Neutrophil (primary cell): ENCODE data around the gene RASSF5.
A peak's percentile ranks its signal among the peaks of the same experiment; 100 is the strongest.

Experiments used
- H3K27ac ChIP-seq: fragments of 200-600 bp; sonication (generic); 2 replicates; pipeline ENCODE4 v1.5.1; 2016; ENCODE audit warnings: mild to moderate bottlenecking, moderate library complexity
- H3K27me3 ChIP-seq: fragments of 200-600 bp; sonication (generic); 2 replicates; pipeline ENCODE4 v1.6.0; 2016; ENCODE audit warnings: mild to moderate bottlenecking
- H3K36me3 ChIP-seq: fragments of 200-600 bp; sonication (generic); 2 replicates; pipeline ENCODE4 v1.5.1; 2017
- H3K4me1 ChIP-seq, 2 experiments: fragments of 200-600 bp in 1 of 2; sonication (generic) in 1 of 2; 1 replicate in 1 of 2; 2 replicates in 1 of 2; pipeline versions ENCODE4 v1.5.1 to v1.6.1; 2013 to 2016; ENCODE audit warnings: low read depth in 1 of 2, low read length in 1 of 2, mild to moderate bottlenecking in 1 of 2, moderate library complexity in 1 of 2; ENCODE audit not compliant: control insufficient read depth in 1 of 2, insufficient read depth in 1 of 2
- H3K4me3 ChIP-seq, 2 experiments: fragments of 200-600 bp in 1 of 2; sonication (generic) in 1 of 2; 1 replicate in 1 of 2; 2 replicates in 1 of 2; pipeline ENCODE4 v1.5.1; 2013 to 2016; ENCODE audit warnings: low read depth in 1 of 2, low read length in 1 of 2, mild to moderate bottlenecking in 1 of 2, moderate library complexity in 1 of 2
- H3K9me3 ChIP-seq: fragments of 200-600 bp; sonication (generic); 2 replicates; pipeline ENCODE4 v1.5.1; 2016
- CTCF ChIP-seq: fragments of 200-600 bp; sonication (generic); IDR thresholded peaks from 2 replicates; pipeline ENCODE4 v1.5.1; 2016; ENCODE audit warnings: antibody characterized with exemption

Gene RASSF5

GRCh38 chr1:206554211-206554610 lies 46.9 kb downstream of the RASSF5 start:
- peaks cover 5% of the 10 kb centered on the region for H3K36me3 ChIP-seq
- no peaks in the 10 kb centered on the region for H3K9me3 ChIP-seq
- peaks cover 34 to 40% of the 10 kb centered on the region in 2 experiments for H3K4me1 ChIP-seq
- no peaks in the 10 kb centered on the region for H3K27me3 ChIP-seq
- TF ChIP-seq CTCF: no peak
- H3K4me3 ChIP-seq: no peak overlapping the region
- H3K27ac ChIP-seq: no peak overlapping the region

GRCh38 chr1:206554701-206555472 lies 47.6 kb downstream of the RASSF5 start:
- peaks cover 41 to 47% of the 10 kb centered on the region in 2 experiments for H3K4me1 ChIP-seq
- H3K4me3 ChIP-seq: no peak overlapping the region
- H3K9me3 ChIP-seq: no peaks in the 10 kb centered on the region
- H3K27ac ChIP-seq: peak overlapping the region; percentile 100
- no peaks in the 10 kb centered on the region for H3K27me3 ChIP-seq
- peaks cover 7% of the 10 kb centered on the region for H3K36me3 ChIP-seq
- TF ChIP-seq CTCF: no peak

GRCh38 chr1:206555473-206555935 lies 48.2 kb downstream of the RASSF5 start:
- H3K4me1 ChIP-seq: peaks cover 47 to 53% of the 10 kb centered on the region in 2 experiments
- H3K27ac ChIP-seq: peak overlapping the region; percentile 100
- H3K27me3 ChIP-seq: no peaks in the 10 kb centered on the region
- TF ChIP-seq CTCF: no peak
- no peaks in the 10 kb centered on the region for H3K9me3 ChIP-seq
- peaks cover 13% of the 10 kb centered on the region for H3K36me3 ChIP-seq
- H3K4me3 ChIP-seq: peak overlapping the region in 1 of 2 experiments; percentile 96

GRCh38 chr1:206556047-206556749 lies 48.9 kb downstream of the RASSF5 start:
- H3K4me3 ChIP-seq: peak overlapping the region; percentile 96
- no peaks in the 10 kb centered on the region for H3K9me3 ChIP-seq
- H3K27me3 ChIP-seq: no peaks in the 10 kb centered on the region
- peak overlapping the region; percentile 100 for H3K27ac ChIP-seq
- peaks cover 20% of the 10 kb centered on the region for H3K36me3 ChIP-seq
- no peak for TF ChIP-seq CTCF
- peaks cover 54 to 60% of the 10 kb centered on the region in 2 experiments for H3K4me1 ChIP-seq

GRCh38 chr1:206556750-206557635 lies 49.7 kb downstream of the RASSF5 start:
- H3K27ac ChIP-seq: peak overlapping the region; percentile 100
- H3K4me3 ChIP-seq: peak overlapping the region; percentile 96
- H3K9me3 ChIP-seq: no peaks in the 10 kb centered on the region
- no peaks in the 10 kb centered on the region for H3K27me3 ChIP-seq
- H3K36me3 ChIP-seq: peaks cover 27% of the 10 kb centered on the region
- peak; percentile 55 for TF ChIP-seq CTCF
- H3K4me1 ChIP-seq: peaks cover 62 to 68% of the 10 kb centered on the region in 2 experiments
